ENCODE measurements around the gene AKAP13.

Gene AKAP13

GRCh38 chr15:85542895-85543331 is 162.5 kb downstream of the AKAP13 start:
- DNase-seq = no peak

- DNase-seq = peak; percentile 65
Observed at GRCh38 chr15:85543741-85544155, 163.3 kb downstream of the AKAP13 start.

DNA sequence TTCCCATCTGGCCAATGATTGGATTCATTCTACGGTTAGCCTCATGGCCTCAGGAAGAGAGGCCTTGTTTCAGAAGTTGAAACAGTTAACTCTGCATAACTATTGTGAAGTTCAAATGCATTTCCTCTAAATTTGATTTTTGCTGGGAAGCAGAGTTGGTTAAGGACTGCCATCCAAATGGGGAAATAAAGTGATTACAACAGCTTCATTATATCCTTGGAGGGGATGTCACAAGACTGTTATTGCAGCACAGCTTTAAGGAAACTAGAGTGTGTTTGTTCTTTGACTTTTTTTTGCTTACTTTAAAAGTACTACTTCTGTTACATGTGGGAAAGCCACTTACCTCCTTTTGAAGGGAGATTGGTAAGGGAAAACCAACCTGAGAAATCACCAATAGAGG is 164.8 kb downstream of the AKAP13 start:
- DNase-seq = no peak

GRCh38 chr15:85545752-85546151 is 165.3 kb downstream of the AKAP13 start:
- peak; percentile 51 for DNase-seq

GRCh38 chr15:85547386-85547785 is 167.0 kb downstream of the AKAP13 start:
- peak; percentile 34 for DNase-seq

DNA sequence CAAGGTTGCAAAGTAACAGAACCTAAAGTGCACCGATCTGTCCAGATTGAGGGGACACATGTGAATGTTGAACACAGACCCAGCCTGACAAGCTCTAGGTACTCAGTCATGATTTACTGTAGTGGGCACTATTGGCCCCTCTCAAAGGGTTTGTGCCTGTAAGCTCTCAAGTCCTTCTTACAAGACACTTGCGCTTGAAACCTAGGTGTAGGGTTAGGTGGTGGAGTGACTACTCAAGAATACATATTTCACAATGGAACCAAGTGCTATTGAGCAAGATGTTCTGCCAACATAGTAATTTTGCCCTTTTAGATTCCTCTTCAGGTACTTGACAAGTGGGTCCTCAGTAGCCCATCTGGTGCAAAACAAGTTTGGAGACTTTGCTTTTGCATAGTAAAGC is 169.9 kb downstream of the AKAP13 start:
- DNase-seq = no peak

- no peak for DNase-seq
Observed at GRCh38 chr15:85551221-85551832, 170.9 kb downstream of the AKAP13 start.

DNA sequence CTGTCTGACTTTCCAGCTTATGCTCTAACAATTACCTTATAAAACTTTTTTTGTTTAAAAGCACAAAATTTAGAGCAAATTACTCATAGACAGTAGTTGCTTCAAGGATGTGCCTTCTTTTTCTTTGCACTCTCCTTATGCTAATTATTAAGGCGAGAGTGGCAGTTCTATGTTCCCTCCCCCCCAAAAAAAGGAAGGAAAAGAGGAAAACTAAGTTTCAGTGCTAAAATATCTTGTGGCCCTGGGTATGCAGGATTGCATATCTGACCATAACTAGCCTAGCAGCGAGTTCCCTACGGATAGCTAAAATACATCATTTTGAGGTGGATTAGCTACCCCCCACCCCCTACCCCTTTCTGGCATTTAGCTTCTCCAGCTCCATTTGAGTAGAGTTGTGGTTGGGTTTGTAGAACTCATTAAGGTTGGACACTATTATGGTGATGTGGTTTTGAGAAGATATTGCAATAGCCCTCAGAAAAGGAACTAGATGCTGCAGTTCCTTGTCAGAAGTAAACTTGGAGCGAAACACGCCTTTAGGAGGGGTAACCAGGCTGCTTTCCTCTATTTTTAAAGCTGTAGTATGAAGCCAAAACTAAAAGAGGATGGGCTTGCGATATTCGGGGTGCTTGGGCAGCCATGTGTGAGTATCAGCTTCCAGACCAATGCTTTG is 174.6 kb downstream of the AKAP13 start:
- peak; percentile 61 for DNase-seq

- no peak for DNase-seq
Observed at GRCh38 chr15:85555875-85556617, 175.6 kb downstream of the AKAP13 start.

- no peak for DNase-seq
Observed at GRCh38 chr15:85556618-85556895, 176.2 kb downstream of the AKAP13 start.

- no peak for DNase-seq
Observed at GRCh38 chr15:85557385-85557784, 177.0 kb downstream of the AKAP13 start.

- DNase-seq = peak; percentile 35
Observed at GRCh38 chr15:85558848-85559247, 178.4 kb downstream of the AKAP13 start.

DNA sequence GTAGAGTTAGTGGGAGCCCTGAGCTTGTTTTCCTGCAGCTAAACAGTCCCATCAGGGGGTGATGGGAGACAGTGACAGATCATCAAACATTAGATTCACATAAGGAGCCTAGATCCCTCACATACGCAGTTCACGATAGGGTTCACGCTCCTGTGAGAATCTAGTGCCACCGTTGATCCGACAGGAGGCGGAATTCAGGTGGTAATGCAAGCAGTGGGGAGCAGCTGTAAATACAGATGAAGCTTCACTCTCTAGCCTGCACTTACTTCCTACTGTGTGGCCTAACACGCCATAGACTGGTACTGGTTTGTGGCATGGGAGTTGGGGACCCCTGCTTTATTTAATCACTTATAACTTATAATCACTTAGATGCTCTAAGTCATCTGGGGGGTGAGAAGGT is 179.1 kb downstream of the AKAP13 start:
- no peak for DNase-seq

DNA sequence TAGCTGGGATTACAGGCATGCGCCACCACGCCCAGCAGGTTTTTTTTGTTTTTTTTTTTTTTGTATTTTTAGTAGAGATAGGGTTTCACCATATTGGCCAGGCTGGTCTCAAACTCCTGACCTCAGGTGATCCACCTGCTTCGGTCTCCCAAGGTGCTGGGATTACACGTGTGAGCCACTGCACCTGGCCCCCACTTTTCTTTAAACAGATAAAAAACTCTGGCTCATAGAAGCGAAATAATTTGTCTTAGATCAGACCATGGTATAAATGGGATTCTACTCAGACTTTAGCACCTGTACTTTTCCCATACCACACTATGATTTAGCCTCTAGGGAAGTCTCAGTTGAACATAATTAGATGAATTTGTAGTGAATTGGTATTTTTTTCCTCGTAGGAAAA is 182.4 kb downstream of the AKAP13 start:
- DNase-seq = no peak

DNA sequence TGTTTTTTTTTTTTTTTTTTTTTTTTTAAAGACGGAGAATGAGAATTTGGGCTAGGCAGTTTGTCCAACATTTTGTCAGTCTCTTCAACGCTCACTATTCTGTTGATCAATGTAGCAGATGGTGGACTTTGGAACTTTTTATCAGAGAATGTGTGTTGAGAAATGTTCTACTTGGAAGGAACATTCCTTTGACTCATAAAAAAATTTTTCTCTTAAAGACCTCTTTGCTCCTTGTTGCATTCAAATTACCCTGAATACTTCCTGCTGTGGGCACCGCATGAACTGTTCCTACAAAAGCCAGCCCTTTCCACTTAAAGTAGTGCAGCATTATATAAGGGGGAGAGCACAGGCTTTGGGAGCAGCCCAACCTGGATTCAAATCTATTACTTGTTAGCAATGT is 182.9 kb downstream of the AKAP13 start:
- no peak for DNase-seq

- no peak for DNase-seq
Observed at GRCh38 chr15:85563731-85564130, 183.3 kb downstream of the AKAP13 start.

- no peak for DNase-seq
Observed at GRCh38 chr15:85564686-85565085, 184.3 kb downstream of the AKAP13 start.

- DNase-seq = no peak
Observed at GRCh38 chr15:85568261-85568808, 187.9 kb downstream of the AKAP13 start.

- DNase-seq = no peak
Observed at GRCh38 chr15:85570336-85570735, 189.9 kb downstream of the AKAP13 start.

DNA sequence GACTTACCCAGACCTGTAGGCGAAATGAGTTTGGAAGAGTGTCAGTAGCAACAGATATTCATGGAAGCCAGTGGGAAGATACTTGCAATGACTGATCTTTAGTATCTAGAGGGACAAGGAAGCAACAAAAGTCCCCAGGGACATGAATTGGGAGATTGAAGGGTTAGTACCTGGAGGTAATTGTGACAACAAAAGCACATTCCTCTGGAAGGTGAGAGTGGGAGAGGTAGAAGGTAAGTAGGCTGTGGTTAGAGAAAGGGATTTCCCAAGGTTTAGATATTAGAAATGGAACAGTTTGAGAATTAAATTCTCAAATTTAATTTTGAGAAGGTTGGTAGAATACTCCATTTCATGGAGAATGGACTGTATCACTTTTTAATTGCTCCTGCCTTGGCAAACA is 191.4 kb downstream of the AKAP13 start:
- no peak for DNase-seq

DNA sequence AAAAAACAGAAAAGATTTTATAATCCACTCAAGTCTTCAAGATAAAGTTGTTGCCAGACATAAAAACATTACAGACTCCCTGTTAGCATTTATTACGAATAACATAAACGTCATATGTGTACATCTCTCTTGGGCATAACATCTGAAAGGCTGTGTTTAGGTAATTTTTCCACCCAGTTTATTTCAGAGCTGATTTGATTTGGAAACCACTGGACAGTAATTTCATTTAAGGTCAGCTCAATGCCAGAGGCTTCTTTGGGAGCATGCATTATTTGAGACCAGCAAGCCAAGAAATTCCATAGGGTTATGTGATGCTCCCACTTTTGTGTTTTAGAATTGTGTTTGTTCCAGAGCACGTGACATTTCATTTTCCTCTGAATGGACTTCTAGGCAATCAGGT is 196.0 kb downstream of the AKAP13 start:
- no peak for DNase-seq

- peak; percentile 84 for DNase-seq
Observed at GRCh38 chr15:85578941-85579701, 198.7 kb downstream of the AKAP13 start.

DNA sequence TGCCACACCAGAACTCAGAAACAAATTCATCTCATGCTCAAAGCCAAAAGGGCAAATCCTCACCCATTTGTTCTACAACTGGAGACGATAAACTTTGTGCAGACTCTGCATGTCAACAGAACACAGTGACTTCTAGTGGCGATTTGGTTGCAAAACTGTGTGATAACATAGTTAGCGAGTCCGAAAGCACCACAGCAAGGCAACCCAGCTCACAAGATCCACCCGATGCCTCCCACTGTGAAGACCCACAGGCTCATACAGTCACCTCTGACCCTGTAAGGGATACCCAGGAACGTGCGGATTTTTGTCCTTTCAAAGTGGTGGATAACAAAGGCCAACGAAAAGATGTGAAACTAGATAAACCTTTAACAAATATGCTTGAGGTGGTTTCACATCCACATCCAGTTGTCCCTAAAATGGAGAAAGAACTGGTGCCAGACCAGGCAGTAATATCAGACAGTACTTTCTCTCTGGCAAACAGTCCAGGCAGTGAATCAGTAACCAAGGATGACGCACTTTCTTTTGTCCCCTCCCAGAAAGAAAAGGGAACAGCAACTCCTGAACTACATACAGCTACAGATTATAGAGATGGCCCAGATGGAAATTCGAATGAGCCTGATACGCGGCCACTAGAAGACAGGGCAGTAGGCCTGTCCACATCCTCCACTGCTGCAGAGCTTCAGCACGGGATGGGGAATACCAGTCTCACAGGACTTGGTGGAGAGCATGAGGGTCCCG is 199.7 kb downstream of the AKAP13 start:
- DNase-seq = no peak
